ENCODE results near the gene TRIM74.
A peak's percentile ranks its signal among the peaks of the same experiment; 100 is the strongest.
"Not testable (repeated sequence)": the region's sequence is repeated elsewhere in the genome, so short reads cannot be mapped to it uniquely, and the experiment has no call there.

Gene TRIM74

GRCh38 chr7:72968980-72969516 lies at the start of gene TRIM74:
Gene TRIM74 (minus strand): TSS chr7:72969466. CDS start chr7:72966157, 3,309 bp downstream.
- ATAC-seq: not testable (repeated sequence)

GRCh38 chr7:73006491-73006890 lies 37.2 kb upstream of the TRIM74 start:
- not testable (repeated sequence) for ATAC-seq

- TF ChIP-seq CSDC2 (CRISPR knock-in tag; IDR thresholded peaks at IDR 0.05): peak; percentile 20; the same call in 1 of the 2 replicates
- ATAC-seq: peak; percentile 93
Observed at GRCh38 chr7:73005693-73006447, 36.6 kb upstream of the TRIM74 start.

- peak; percentile 91 for ATAC-seq
Observed at GRCh38 chr7:73005356-73005692, 36.1 kb upstream of the TRIM74 start.

- ATAC-seq: peak; percentile 21; the same call in 1 of the 3 replicates
Observed at GRCh38 chr7:72997887-72998468, 28.7 kb upstream of the TRIM74 start.

- ATAC-seq: peak; percentile 46; the same call in 2 of the 3 replicates
Observed at GRCh38 chr7:72997447-72997846, 28.2 kb upstream of the TRIM74 start.

- ATAC-seq: not testable (repeated sequence)
Observed at GRCh38 chr7:72995484-72995883, 26.2 kb upstream of the TRIM74 start.

- ATAC-seq: peak; percentile 57
Observed at GRCh38 chr7:72990146-72990913, 21.1 kb upstream of the TRIM74 start.

GRCh38 chr7:72982084-72982483 lies 12.8 kb upstream of the TRIM74 start:
- ATAC-seq: not testable (repeated sequence)

GRCh38 chr7:72980382-72980781 lies 11.1 kb upstream of the TRIM74 start:
- ATAC-seq: not testable (repeated sequence)

- not testable (repeated sequence) for ATAC-seq
Observed at GRCh38 chr7:72976434-72976833, 7.2 kb upstream of the TRIM74 start.

GRCh38 chr7:72975656-72976286 lies 6.5 kb upstream of the TRIM74 start:
- not testable (repeated sequence) for ATAC-seq

- not testable (repeated sequence) for ATAC-seq
Observed at GRCh38 chr7:72974781-72975180, 5.5 kb upstream of the TRIM74 start.

- peak; percentile 11 for ATAC-seq
Observed at GRCh38 chr7:72971505-72971904, 2.2 kb upstream of the TRIM74 start.

- ATAC-seq: peak; percentile 11; the same call in 2 of the 3 replicates
Observed at GRCh38 chr7:72969688-72970087, 422 bp upstream of the TRIM74 start.

GRCh38 chr7:72966892-72967291 lies 2.4 kb downstream of the TRIM74 start:
- ATAC-seq: peak; percentile 15

- ATAC-seq: not testable (repeated sequence)
Observed at GRCh38 chr7:72965186-72965975, 3.9 kb downstream of the TRIM74 start.

- not testable (repeated sequence) for ATAC-seq
Observed at GRCh38 chr7:72963056-72963455, 6.2 kb downstream of the TRIM74 start.

GRCh38 chr7:72961346-72961650 lies 8.0 kb downstream of the TRIM74 start:
- ATAC-seq: not testable (repeated sequence)

- not testable (repeated sequence) for ATAC-seq
Observed at GRCh38 chr7:72960626-72961345, 8.5 kb downstream of the TRIM74 start.

GRCh38 chr7:72960029-72960428 lies 9.2 kb downstream of the TRIM74 start:
- peak; percentile 82 for ATAC-seq
